ENCODE data around the gene NTNG1. TPM values are rescaled to one million over a fixed set of nuclear protein-coding genes. Genes with fewer than 3 reads are reported as not detected.

Gene NTNG1
- total RNA-seq, 1 donor from 2014 or later = 8.1 TPM

- TF ChIP-seq EZH2 (IDR thresholded peaks at IDR 0.05; ENCODE audit: insufficient read depth, low read length) (no peak), CTCF (IDR thresholded peaks at IDR 0.05; ENCODE audit: insufficient read depth, low read depth, low read length) (no peak)
- Histone ChIP-seq H2AFZ (ENCODE audit: low read depth, low read length) (no peak overlapping the region), H3K27me3 (ENCODE audit: insufficient read depth, low read length) (no peaks in the 10 kb centered on the region), H3K36me3 (ENCODE audit: insufficient read depth, low read length) (no peaks in the 10 kb centered on the region), H3K27ac (ENCODE audit: low read depth, low read length) (no peak overlapping the region), H3K79me2 (ENCODE audit: insufficient read depth, low read length) (no peaks in the 10 kb centered on the region), H3K4me1 (ENCODE audit: insufficient read depth, low read length) (no peaks in the 10 kb centered on the region), H3K9me3 (ENCODE audit: insufficient read depth, low read depth, low read length) (no peaks in the 10 kb centered on the region), H3K4me2 (ENCODE audit: low read length) (no peak overlapping the region), H3K9ac (ENCODE audit: low read length) (no peak overlapping the region), H4K20me1 (ENCODE audit: insufficient read depth, low read length) (no peaks in the 10 kb centered on the region), H3K4me3 (ENCODE audit: insufficient read depth, low read depth, low read length) (no peak overlapping the region)
- H3K36me3 Mint-ChIP-seq (ENCODE audit: low read depth, unreplicated experiment) = no peaks in the 10 kb centered on the region
- H3K27me3 Mint-ChIP-seq (ENCODE audit: low read depth, unreplicated experiment) = no peaks in the 10 kb centered on the region
- no peaks in the 10 kb centered on the region for H3K4me1 Mint-ChIP-seq (ENCODE audit: low read depth, unreplicated experiment)
- H3K4me3 Mint-ChIP-seq (ENCODE audit: unreplicated experiment) = no peak overlapping the region
- no peak for DNase-seq (ENCODE audit: low read depth)
- H3K9me3 Mint-ChIP-seq (ENCODE audit: unreplicated experiment) = no peaks in the 10 kb centered on the region
- no peak for FAIRE-seq
- no peak overlapping the region for H3K27ac Mint-ChIP-seq (ENCODE audit: unreplicated experiment)
Observed at GRCh38 chr1:107433068-107433467, 292.2 kb downstream of the NTNG1 start.

- H3K4me1 ChIP-seq (ENCODE audit: insufficient read depth, low read length) = no peaks in the 10 kb centered on the region
- no peak overlapping the region for H3K27ac Mint-ChIP-seq (ENCODE audit: unreplicated experiment)
- H3K9ac ChIP-seq (ENCODE audit: low read length) = no peak overlapping the region
- H3K27me3 ChIP-seq (ENCODE audit: insufficient read depth, low read length) = no peaks in the 10 kb centered on the region
- H3K36me3 Mint-ChIP-seq (ENCODE audit: low read depth, unreplicated experiment) = no peaks in the 10 kb centered on the region
- FAIRE-seq = no peak
- no peaks in the 10 kb centered on the region for H3K27me3 Mint-ChIP-seq (ENCODE audit: low read depth, unreplicated experiment)
- H4K20me1 ChIP-seq (ENCODE audit: insufficient read depth, low read length) = no peaks in the 10 kb centered on the region
- no peak for TF ChIP-seq CTCF (IDR thresholded peaks at IDR 0.05; ENCODE audit: insufficient read depth, low read depth, low read length)
- no peak for TF ChIP-seq EZH2 (IDR thresholded peaks at IDR 0.05; ENCODE audit: insufficient read depth, low read length)
- H3K4me3 ChIP-seq (ENCODE audit: insufficient read depth, low read depth, low read length) = no peak overlapping the region
- H3K9me3 ChIP-seq (ENCODE audit: insufficient read depth, low read depth, low read length) = no peaks in the 10 kb centered on the region
- no peak for DNase-seq (ENCODE audit: low read depth)
- H3K36me3 ChIP-seq (ENCODE audit: insufficient read depth, low read length) = no peaks in the 10 kb centered on the region
- H3K79me2 ChIP-seq (ENCODE audit: insufficient read depth, low read length) = no peaks in the 10 kb centered on the region
- H3K4me3 Mint-ChIP-seq (ENCODE audit: unreplicated experiment) = no peak overlapping the region
- H3K27ac ChIP-seq (ENCODE audit: low read depth, low read length) = no peak overlapping the region
- H2AFZ ChIP-seq (ENCODE audit: low read depth, low read length) = no peak overlapping the region
- H3K4me1 Mint-ChIP-seq (ENCODE audit: low read depth, unreplicated experiment) = no peaks in the 10 kb centered on the region
- H3K9me3 Mint-ChIP-seq (ENCODE audit: unreplicated experiment) = no peaks in the 10 kb centered on the region
- no peak overlapping the region for H3K4me2 ChIP-seq (ENCODE audit: low read length)
Observed at GRCh38 chr1:107433635-107434360, 293.0 kb downstream of the NTNG1 start.

GRCh38 chr1:107434361-107434693, 293.5 kb downstream of the NTNG1 start:
- Mint-ChIP-seq H3K36me3 (ENCODE audit: low read depth, unreplicated experiment) (no peaks in the 10 kb centered on the region), H3K4me3 (ENCODE audit: unreplicated experiment) (no peak overlapping the region), H3K4me1 (ENCODE audit: low read depth, unreplicated experiment) (no peaks in the 10 kb centered on the region), H3K27me3 (ENCODE audit: low read depth, unreplicated experiment) (no peaks in the 10 kb centered on the region), H3K27ac (ENCODE audit: unreplicated experiment) (no peak overlapping the region), H3K9me3 (ENCODE audit: unreplicated experiment) (no peaks in the 10 kb centered on the region)
- TF ChIP-seq CTCF (IDR thresholded peaks at IDR 0.05; ENCODE audit: insufficient read depth, low read depth, low read length) = no peak
- TF ChIP-seq EZH2 (IDR thresholded peaks at IDR 0.05; ENCODE audit: insufficient read depth, low read length) = no peak
- no peak overlapping the region for H3K4me2 ChIP-seq (ENCODE audit: low read length)
- no peak for FAIRE-seq
- no peaks in the 10 kb centered on the region for H3K9me3 ChIP-seq (ENCODE audit: insufficient read depth, low read depth, low read length)
- no peak for DNase-seq (ENCODE audit: low read depth)
- no peaks in the 10 kb centered on the region for H3K36me3 ChIP-seq (ENCODE audit: insufficient read depth, low read length)
- H4K20me1 ChIP-seq (ENCODE audit: insufficient read depth, low read length) = no peaks in the 10 kb centered on the region
- no peaks in the 10 kb centered on the region for H3K27me3 ChIP-seq (ENCODE audit: insufficient read depth, low read length)
- no peak overlapping the region for H3K27ac ChIP-seq (ENCODE audit: low read depth, low read length)
- no peak overlapping the region for H3K4me3 ChIP-seq (ENCODE audit: insufficient read depth, low read depth, low read length)
- no peaks in the 10 kb centered on the region for H3K4me1 ChIP-seq (ENCODE audit: insufficient read depth, low read length)
- no peak overlapping the region for H3K9ac ChIP-seq (ENCODE audit: low read length)
- H3K79me2 ChIP-seq (ENCODE audit: insufficient read depth, low read length) = no peaks in the 10 kb centered on the region
- no peak overlapping the region for H2AFZ ChIP-seq (ENCODE audit: low read depth, low read length)
